GM21367 (cell line): ENCODE measurements around the gene ADAP2.
A peak's percentile ranks its signal among the peaks of the same experiment; 100 is the strongest.
"Not testable (repeated sequence)": the region's sequence is repeated elsewhere in the genome, so short reads cannot be mapped to it uniquely, and the experiment has no call there.

Experiments used
- ATAC-seq: cut with Tn5 transposase; IDR thresholded peaks from one replicate; pipeline ENCODE4 v1.9.1; 2021; ENCODE audit not compliant: unreplicated experiment

The ADAP2 gene

GRCh38 chr17:30921544-30922196 lies at the start of gene ADAP2:
Gene ADAP2, plus strand, starts transcription at chr17:30921945. Its CDS starts 70 bp downstream, at chr17:30922015.
- ATAC-seq = no peak

DNA sequence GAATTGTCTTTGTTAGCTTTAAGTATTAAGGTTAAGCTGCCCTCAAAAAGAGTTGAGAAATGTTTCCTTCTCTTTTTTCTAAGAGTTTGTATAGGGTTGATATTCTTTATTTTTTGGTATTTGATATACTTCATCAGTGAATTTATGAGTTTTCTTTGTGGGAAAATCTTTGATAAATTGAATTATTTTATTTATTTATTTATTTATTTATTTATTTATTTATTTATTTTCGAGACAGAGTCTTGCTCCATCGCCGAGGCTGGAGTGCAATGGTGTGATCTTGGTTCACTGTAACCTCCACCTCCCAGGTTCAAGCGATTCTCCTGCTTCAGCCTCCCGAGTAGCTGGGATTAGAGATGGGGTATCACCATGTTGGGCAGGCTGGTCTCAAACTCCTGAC lies 35.6 kb upstream of the ADAP2 start:
- no peak for ATAC-seq

DNA sequence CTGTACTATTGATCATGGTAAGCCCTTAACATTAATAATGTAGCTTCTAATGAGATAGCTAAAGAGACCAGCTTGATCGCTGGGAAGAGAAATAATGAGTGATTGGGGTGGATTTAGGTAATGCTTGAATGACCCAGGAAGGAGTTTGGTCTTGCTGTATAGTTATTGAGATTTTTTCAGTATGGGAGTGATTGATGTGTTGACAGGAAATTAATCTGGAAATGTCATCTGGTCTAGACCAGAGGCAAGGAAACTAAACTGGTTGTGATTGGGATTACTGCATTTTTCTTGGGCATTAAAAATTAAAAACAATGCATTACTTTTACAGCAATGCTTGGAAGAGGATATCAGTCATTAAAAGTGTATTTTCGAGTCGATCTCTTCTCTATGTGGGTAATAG lies 27.5 kb upstream of the ADAP2 start:
- no peak for ATAC-seq

- ATAC-seq = no peak
These were observed 24.4 kb upstream of the ADAP2 start for GRCh38 chr17:30897311-30897710.

GRCh38 chr17:30905742-30906100 lies 16.0 kb upstream of the ADAP2 start:
- ATAC-seq = peak; percentile 32

- peak; percentile 87 for ATAC-seq
These were observed 15.4 kb upstream of the ADAP2 start, which contains the start of gene TEFM for GRCh38 chr17:30906101-30906911. Gene TEFM, minus strand, starts transcription at chr17:30906238. Its CDS starts 40 bp downstream, at chr17:30906198.

DNA sequence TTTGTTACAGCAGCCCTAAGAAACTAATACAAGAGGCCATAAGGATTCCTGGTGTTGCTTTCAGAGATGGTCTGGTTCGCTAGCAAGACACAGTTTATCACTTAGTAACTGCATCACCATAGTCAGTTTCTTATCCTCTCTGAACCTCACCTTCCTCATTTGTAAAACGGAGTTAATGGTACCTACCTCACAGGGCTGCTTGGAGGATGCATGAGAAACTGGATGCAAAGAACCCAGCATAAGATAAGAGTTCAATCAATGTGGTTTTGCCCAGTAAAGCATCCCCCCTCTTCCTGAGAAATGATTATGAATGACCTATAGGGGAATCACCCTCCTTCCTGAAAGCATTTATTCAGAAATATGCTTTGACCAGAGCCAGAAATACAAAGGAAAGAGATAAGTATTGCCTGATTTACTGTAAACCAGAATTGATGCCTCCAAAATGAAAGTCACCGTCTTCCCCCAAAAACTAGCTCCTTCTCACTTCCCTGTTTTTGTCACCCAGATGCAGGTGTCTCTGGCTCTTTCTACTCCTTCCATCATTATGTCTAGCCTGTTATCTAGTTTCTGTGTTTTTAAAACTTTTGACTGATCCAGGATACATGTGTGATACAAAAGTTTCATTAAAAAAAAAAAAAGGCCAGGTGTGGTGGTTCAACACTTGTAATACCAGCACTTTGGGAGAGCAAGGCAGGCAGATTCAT lies 12.9 kb upstream of the ADAP2 start:
- no peak for ATAC-seq

- ATAC-seq = not testable (repeated sequence)
These were observed 11.6 kb upstream of the ADAP2 start for GRCh38 chr17:30910151-30910550.

GRCh38 chr17:30913955-30914354 lies 7.8 kb upstream of the ADAP2 start:
- ATAC-seq = no peak

- no peak for ATAC-seq
These were observed 5.7 kb upstream of the ADAP2 start for GRCh38 chr17:30915833-30916611.

DNA sequence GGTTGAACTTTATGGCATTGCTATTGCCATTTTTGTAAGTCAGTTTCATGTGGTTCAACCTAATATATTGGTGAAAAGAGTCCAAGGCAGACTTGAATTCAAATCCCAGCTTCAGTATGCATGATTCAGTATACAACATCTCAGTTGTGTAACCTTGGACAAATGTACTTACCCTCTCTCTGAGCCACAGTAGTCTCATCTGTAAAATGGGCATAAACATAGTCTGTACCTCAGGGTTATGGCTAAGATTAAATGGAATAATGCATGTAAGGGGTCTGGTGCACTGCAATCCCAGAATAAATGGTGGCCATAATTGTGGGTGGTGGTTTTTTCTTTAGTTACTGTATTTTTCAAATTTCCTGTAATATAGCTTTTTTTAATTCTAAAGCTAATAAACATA lies 4.7 kb upstream of the ADAP2 start:
- no peak for ATAC-seq

GRCh38 chr17:30920282-30920681 lies 1.5 kb upstream of the ADAP2 start:
- no peak for ATAC-seq

- ATAC-seq = no peak
These were observed 832 bp upstream of the ADAP2 start for GRCh38 chr17:30920683-30921543.

GRCh38 chr17:30922235-30923030 lies 688 bp downstream of the ADAP2 start:
- ATAC-seq = no peak

GRCh38 chr17:30924341-30924740 lies 2.6 kb downstream of the ADAP2 start:
- no peak for ATAC-seq

GRCh38 chr17:30926516-30926915 lies 4.8 kb downstream of the ADAP2 start:
- no peak for ATAC-seq

GRCh38 chr17:30927756-30928155 lies 6.0 kb downstream of the ADAP2 start:
- ATAC-seq = no peak

- no peak for ATAC-seq
These were observed 6.8 kb downstream of the ADAP2 start for GRCh38 chr17:30928584-30928983.

GRCh38 chr17:30929081-30929633 lies 7.4 kb downstream of the ADAP2 start:
- no peak for ATAC-seq
